GM12873 (cell line): Measurements from ENCODE around the gene EMP2.

Source experiments
- CTCF ChIP-seq: IDR thresholded peaks from 2 replicates; pipeline ENCODE4 v1.5.1; 2012; ENCODE audit warnings: low read depth, mild to moderate bottlenecking, moderate library complexity, low read length, control low read depth; ENCODE audit not compliant: insufficient read depth; ENCODE audit errors: missing control alignments

The EMP2 gene

GRCh38 chr16:10562361-10562899, 18.0 kb downstream of the EMP2 start:
- no peak for TF ChIP-seq CTCF

GRCh38 chr16:10561425-10561824, 19.0 kb downstream of the EMP2 start:
- no peak for TF ChIP-seq CTCF

DNA sequence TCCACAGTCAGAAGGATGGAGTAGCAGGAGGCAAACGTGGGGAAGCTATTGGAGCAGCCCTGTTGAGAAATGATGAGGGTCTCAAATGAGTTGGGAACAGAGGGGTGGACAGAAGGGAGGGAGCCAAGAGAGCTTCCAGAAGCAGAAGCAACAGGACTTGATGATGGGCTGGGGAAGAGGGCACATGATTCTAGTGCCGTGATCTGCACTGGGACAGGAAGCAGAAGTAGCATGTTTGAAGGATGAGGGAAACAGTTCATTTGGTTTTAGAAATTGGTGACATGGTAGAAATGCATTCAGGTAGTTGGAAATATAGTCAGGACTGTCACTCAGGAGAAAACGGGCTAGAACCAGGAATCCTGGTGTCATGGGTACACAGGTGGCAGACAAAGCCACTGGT, 19.4 kb downstream of the EMP2 start:
- no peak for TF ChIP-seq CTCF

- TF ChIP-seq CTCF: no peak
Observed at GRCh38 chr16:10558746-10559641, 21.4 kb downstream of the EMP2 start.

DNA sequence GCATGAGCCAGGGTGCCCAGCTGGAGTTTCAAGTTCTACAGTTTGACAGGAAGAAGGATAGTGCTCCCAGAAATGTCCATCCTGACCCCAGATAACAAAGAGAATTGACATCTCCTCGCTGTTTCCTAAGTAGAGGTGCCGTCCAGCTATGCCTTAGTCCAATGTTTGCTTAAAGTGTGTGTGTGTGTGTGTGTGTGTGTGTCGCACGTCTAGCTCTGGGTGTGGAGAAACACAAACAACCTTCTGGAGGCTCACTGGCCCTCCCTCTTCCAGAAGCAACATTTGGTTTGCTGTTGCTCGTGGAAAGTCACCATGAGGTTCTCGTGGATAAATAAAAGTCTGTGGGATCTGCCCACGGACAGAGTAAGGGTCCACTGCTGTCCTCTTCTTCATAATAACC, 22.1 kb downstream of the EMP2 start:
- TF ChIP-seq CTCF: no peak

GRCh38 chr16:10557750-10558149, 22.6 kb downstream of the EMP2 start:
- no peak for TF ChIP-seq CTCF

- TF ChIP-seq CTCF: no peak
Observed at GRCh38 chr16:10556236-10556635, 24.2 kb downstream of the EMP2 start.
